Endodermal cell (in vitro differentiated cells): Measurements from ENCODE around the gene MORN1. TPM values are rescaled to one million over a fixed set of nuclear protein-coding genes. Genes with fewer than 3 reads are reported as not detected.

ENCODE experiments used
- DNase-seq: peaks from one replicate; pipeline ENCODE4 v3.0.0-alpha.2; 2017
- H3K27ac ChIP-seq: 2 replicates; pipeline ENCODE4 v1.5.1; 2013; ENCODE audit warnings: mild to moderate bottlenecking, low read depth, low read length, moderate library complexity
- H3K27me3 ChIP-seq: 2 replicates; pipeline ENCODE4 v1.6.1; 2013; ENCODE audit warnings: mild to moderate bottlenecking, low read length, moderate library complexity; ENCODE audit not compliant: insufficient read depth, control insufficient read depth, poor library complexity, severe bottlenecking
- H3K36me3 ChIP-seq: 2 replicates; pipeline ENCODE4 v1.7.0; 2013; ENCODE audit warnings: mild to moderate bottlenecking, low read length, moderate library complexity; ENCODE audit not compliant: control insufficient read depth, insufficient read depth
- H3K4me1 ChIP-seq: one replicate; pipeline ENCODE4 v1.7.0; 2013; ENCODE audit warnings: low read length; ENCODE audit not compliant: control insufficient read depth, insufficient read depth
- H3K4me3 ChIP-seq: 2 replicates; pipeline ENCODE4 v1.5.1; 2013; ENCODE audit warnings: mild to moderate bottlenecking, low read length, moderate library complexity
- H3K9ac ChIP-seq: 2 replicates; pipeline ENCODE4 v1.6.1; 2013; ENCODE audit warnings: mild to moderate bottlenecking, low read length, moderate library complexity; ENCODE audit not compliant: poor library complexity, severe bottlenecking; ENCODE audit errors: extremely low read depth
- H3K9me3 ChIP-seq: 2 replicates; pipeline ENCODE4 v1.6.1; 2013; ENCODE audit warnings: mild to moderate bottlenecking, low read length, moderate library complexity; ENCODE audit not compliant: control insufficient read depth
- H3K27ac Mint-ChIP-seq: 2 replicates; pipeline ENCODE4 v1.8.0; 2020; ENCODE audit warnings: mixed read lengths
- H3K27me3 Mint-ChIP-seq: 2 replicates; pipeline ENCODE4 v1.8.0; 2021; ENCODE audit warnings: mild to moderate bottlenecking, mixed read lengths; ENCODE audit not compliant: insufficient read depth
- H3K36me3 Mint-ChIP-seq: 2 replicates; pipeline ENCODE4 v1.8.0; 2020; ENCODE audit warnings: low read depth, mixed read lengths
- H3K4me1 Mint-ChIP-seq: 2 replicates; pipeline ENCODE4 v1.8.0; 2020; ENCODE audit warnings: mixed read lengths
- H3K4me3 Mint-ChIP-seq: 2 replicates; pipeline ENCODE4 v1.8.0; 2020; ENCODE audit warnings: mild to moderate bottlenecking, moderate library complexity, mixed read lengths
- H3K9me3 Mint-ChIP-seq: 2 replicates; pipeline ENCODE4 v1.8.0; 2020; ENCODE audit warnings: mild to moderate bottlenecking, mixed read lengths
- CTCF ChIP-seq: fragments of 200-600 bp; sonication (generic); conservative IDR thresholded peaks from 2 replicates; pipeline ENCODE4 v1.5.0; 2021; ENCODE audit warnings: antibody characterized with exemption, mild to moderate bottlenecking
- WGBS, 2 experiments: methylation state at CpG; one replicate each; pipeline versions ENCODE4 v1.1.5 to v1.1.7; 2013; ENCODE audit warnings: missing lambda C conversion rate in 2 of 2, mixed read lengths in 1 of 2; ENCODE audit not compliant: insufficient coverage in 1 of 2, insufficient read length in 1 of 2; 5-methylcytosine and 5-hydroxymethylcytosine counted together
- total RNA-seq, 2 donors: library from RNA; stranded (reverse); fragmentation: NEBNext Ultra II Directional in 1 of 2; extraction: Animal tissue kit (Norgen Biotek cat#: 25700) in 1 of 2; gene quantifications; 2 replicates in 1 of 2; 3 replicates in 1 of 2; pipeline ENCODE4 v1.2.1, GENCODE V29; 2021

MORN1 gene
- total RNA-seq, 2 donors from 2014 or later: 21.3 to 24.9 TPM

GRCh38 chr1:2288311-2288710 is 103.0 kb downstream of the MORN1 start:
- Mint-ChIP-seq H3K4me1 (peaks cover 3% of the 10 kb centered on the region), H3K4me3 (no peak overlapping the region), H3K27me3 (no peaks in the 10 kb centered on the region), H3K27ac (no peak overlapping the region), H3K36me3 (peaks cover 20% of the 10 kb centered on the region), H3K9me3 (no peaks in the 10 kb centered on the region)
- Histone ChIP-seq H3K4me3 (no peak overlapping the region), H3K4me1 (no peaks in the 10 kb centered on the region), H3K27me3 (no peaks in the 10 kb centered on the region), H3K9me3 (no peaks in the 10 kb centered on the region), H3K27ac (no peak overlapping the region), H3K36me3 (no peaks in the 10 kb centered on the region), H3K9ac (no peak overlapping the region)
- DNase-seq: no peak
- TF ChIP-seq CTCF: no peak
- WGBS, 2 experiments: 94 to 97% methylated on average over 10 of the region's 10 CpGs

- no peaks in the 10 kb centered on the region for H3K27me3 Mint-ChIP-seq
- H3K27ac Mint-ChIP-seq: no peak overlapping the region
- 87 to 95% methylated on average over 8 to 14 of the region's 14 CpGs for WGBS, 2 experiments
- H3K9ac ChIP-seq: no peak overlapping the region
- no peak overlapping the region for H3K4me3 Mint-ChIP-seq
- no peak for DNase-seq
- H3K9me3 ChIP-seq: no peaks in the 10 kb centered on the region
- no peaks in the 10 kb centered on the region for H3K36me3 ChIP-seq
- no peak overlapping the region for H3K27ac ChIP-seq
- peaks cover 3% of the 10 kb centered on the region for H3K4me1 Mint-ChIP-seq
- no peaks in the 10 kb centered on the region for H3K9me3 Mint-ChIP-seq
- no peak for TF ChIP-seq CTCF
- H3K36me3 Mint-ChIP-seq: peaks cover 20% of the 10 kb centered on the region
- H3K4me1 ChIP-seq: no peaks in the 10 kb centered on the region
- H3K27me3 ChIP-seq: no peaks in the 10 kb centered on the region
- H3K4me3 ChIP-seq: no peak overlapping the region
These were observed 103.7 kb downstream of the MORN1 start for GRCh38 chr1:2287649-2288048.

GRCh38 chr1:2286923-2287322 is 104.4 kb downstream of the MORN1 start:
- H3K4me3 ChIP-seq: no peak overlapping the region
- no peak for DNase-seq
- Mint-ChIP-seq H3K36me3 (peaks cover 20% of the 10 kb centered on the region), H3K27me3 (no peaks in the 10 kb centered on the region), H3K9me3 (no peaks in the 10 kb centered on the region), H3K4me3 (no peak overlapping the region), H3K27ac (no peak overlapping the region), H3K4me1 (peaks cover 3% of the 10 kb centered on the region)
- H3K9me3 ChIP-seq: no peaks in the 10 kb centered on the region
- H3K9ac ChIP-seq: no peak overlapping the region
- H3K27ac ChIP-seq: no peak overlapping the region
- H3K27me3 ChIP-seq: no peaks in the 10 kb centered on the region
- 97 to 98% methylated on average over 9 to 15 of the region's 15 CpGs for WGBS, 2 experiments
- no peaks in the 10 kb centered on the region for H3K4me1 ChIP-seq
- no peaks in the 10 kb centered on the region for H3K36me3 ChIP-seq
- no peak for TF ChIP-seq CTCF
